ENCODE results near the gene MTIF2. TPM values are rescaled to one million over a fixed set of nuclear protein-coding genes. Genes with fewer than 3 reads are reported as not detected.
"Not testable (repeated sequence)": the region's sequence is repeated elsewhere in the genome, so short reads cannot be mapped to it uniquely, and the experiment has no call there.

Gene MTIF2
- total RNA-seq, 8 experiments from 2014 or later: 25.6 to 65.4 (median 30.7) TPM

- no peak overlapping the region for H3K4me3 ChIP-seq
- H3K27ac ChIP-seq: no peak overlapping the region
- WGBS, 10 experiments: 77 to 100% (median 93%) methylated on average over 1 to 3 of the region's 3 CpGs; no CpG with 5 or more reads in 1 of the 10 experiments
- in situ Hi-C loops (cut with MboI; ENCODE audit: low pct_unique_long_range_greater_than_20kb in 2 of 9, low sequenced_read_pairs in 9 of 9, unreplicated experiment in 9 of 9): no loop called here
- peaks cover 12% of the 10 kb centered on the region in 2 donors for H3K4me1 ChIP-seq (replicated peaks in 1 of 2)
- no peak for ATAC-seq (replicated peaks in 6 of 8)
These were observed 33.1 kb downstream of the MTIF2 start for GRCh38 chr2:55235724-55236538.

- WGBS, 10 experiments: 33 to 100% (median 82%) methylated on average over 1 to 6 of the region's 7 CpGs; no CpG with 5 or more reads in 1 of the 10 experiments
- ATAC-seq (replicated peaks in 6 of 8): no peak
- Histone ChIP-seq H3K4me3 (peak overlapping the region; percentile 57 to 92 (median 77)), H3K27ac (no peak overlapping the region), H3K4me1 (replicated peaks in 1 of 2) (peaks cover 12% of the 10 kb centered on the region in 2 donors)
- in situ Hi-C loops (cut with MboI; ENCODE audit: low pct_unique_long_range_greater_than_20kb in 2 of 9, low sequenced_read_pairs in 9 of 9, unreplicated experiment in 9 of 9): no loop called here
These were observed 35.4 kb downstream of the MTIF2 start for GRCh38 chr2:55233658-55233940.

- ATAC-seq (replicated peaks in 6 of 8): peak in 2 of 8 experiments; percentile 8 to 9
- 4 to 17% (median 6%) methylated on average over 3 to 21 of the region's 33 CpGs; no CpG with 5 or more reads in 1 of the 10 experiments for WGBS, 10 experiments
- Histone ChIP-seq H3K27ac (peak overlapping the region; percentile 98), H3K4me3 (peak overlapping the region; percentile 57 to 92 (median 77)), H3K4me1 (replicated peaks in 1 of 2) (peaks cover 12% of the 10 kb centered on the region in 2 donors)
- in situ Hi-C loops (cut with MboI; ENCODE audit: low pct_unique_long_range_greater_than_20kb in 2 of 9, low sequenced_read_pairs in 9 of 9, unreplicated experiment in 9 of 9): no loop called here
These were observed 36.0 kb downstream of the MTIF2 start for GRCh38 chr2:55232863-55233657.

GRCh38 chr2:55232084-55232862 is 36.8 kb downstream of the MTIF2 start, which contains the start of the genes CLHC1 and RPS27A:
CLHC1 (minus strand) TSS chr2:55232293; CDS start chr2:55222411, 9,882 bp downstream.
RPS27A (plus strand) TSS chr2:55232688; CDS start chr2:55232825, 137 bp downstream.
- in situ Hi-C loops (cut with MboI; ENCODE audit: low pct_unique_long_range_greater_than_20kb in 2 of 9, low sequenced_read_pairs in 9 of 9, unreplicated experiment in 9 of 9): no loop called here
- Histone ChIP-seq H3K4me1 (replicated peaks in 1 of 2) (peaks cover 12% of the 10 kb centered on the region in 2 donors), H3K27ac (peak within 1 kb of the TSS; percentile 98), H3K4me3 (peak within 1 kb of the TSS; percentile 57 to 92 (median 77))
- ATAC-seq (replicated peaks in 6 of 8): peak; percentile 87 to 98 (median 97)
- 0 to 2% (median 0%) methylated on average over 1 to 25 of the region's 37 CpGs; no CpG with 5 or more reads in 1 of the 10 experiments for WGBS, 10 experiments

- WGBS, 10 experiments: 0 to 30% (median 8%) methylated on average over 1 to 10 of the region's 13 CpGs
- peak in 4 of 8 experiments; percentile 15 to 45 (median 23) for ATAC-seq (replicated peaks in 6 of 8)
- H3K27ac ChIP-seq: peak overlapping the region; percentile 98
- H3K4me1 ChIP-seq (replicated peaks in 1 of 2): peaks cover 12% of the 10 kb centered on the region in 2 donors
- H3K4me3 ChIP-seq: peak overlapping the region; percentile 57 to 92 (median 77)
- in situ Hi-C loops (cut with MboI; ENCODE audit: low pct_unique_long_range_greater_than_20kb in 2 of 9, low sequenced_read_pairs in 9 of 9, unreplicated experiment in 9 of 9): no loop called here
These were observed 37.4 kb downstream of the MTIF2 start for GRCh38 chr2:55231546-55232083.

- no peak overlapping the region for H3K27ac ChIP-seq
- peaks cover 12% of the 10 kb centered on the region in 2 donors for H3K4me1 ChIP-seq (replicated peaks in 1 of 2)
- WGBS, 10 experiments: 80 to 100% (median 95%) methylated on average over 1 to 3 of the region's 3 CpGs; no CpG with 5 or more reads in 4 of the 10 experiments
- H3K4me3 ChIP-seq: no peak overlapping the region
- ATAC-seq (replicated peaks in 6 of 8): no peak
- in situ Hi-C loops (cut with MboI; ENCODE audit: low pct_unique_long_range_greater_than_20kb in 2 of 9, low sequenced_read_pairs in 9 of 9, unreplicated experiment in 9 of 9): no loop called here
These were observed 38.5 kb downstream of the MTIF2 start for GRCh38 chr2:55230551-55230950.

GRCh38 chr2:55229221-55229620 is 39.8 kb downstream of the MTIF2 start:
- ATAC-seq (replicated peaks in 6 of 8): no peak
- no peak overlapping the region for H3K4me3 ChIP-seq
- 58 to 100% (median 83%) methylated on average over 1 to 2 of the region's 2 CpGs; no CpG with 5 or more reads in 1 of the 10 experiments for WGBS, 10 experiments
- in situ Hi-C loops (cut with MboI; ENCODE audit: low pct_unique_long_range_greater_than_20kb in 2 of 9, low sequenced_read_pairs in 9 of 9, unreplicated experiment in 9 of 9): no loop called here
- H3K4me1 ChIP-seq (replicated peaks in 1 of 2): peaks cover 12% of the 10 kb centered on the region in 2 donors
- H3K27ac ChIP-seq: no peak overlapping the region

GRCh38 chr2:55228226-55228563 is 40.8 kb downstream of the MTIF2 start:
- H3K4me3 ChIP-seq: no peak overlapping the region
- peaks cover 3 to 4% of the 10 kb centered on the region in 2 donors for H3K4me1 ChIP-seq (replicated peaks in 1 of 2)
- H3K27ac ChIP-seq: no peak overlapping the region
- in situ Hi-C loops (cut with MboI; ENCODE audit: low pct_unique_long_range_greater_than_20kb in 2 of 9, low sequenced_read_pairs in 9 of 9, unreplicated experiment in 9 of 9): no loop called here
- ATAC-seq (replicated peaks in 6 of 8): no peak

- H3K27ac ChIP-seq; in situ Hi-C loops (cut with MboI; ENCODE audit: low pct_unique_long_range_greater_than_20kb in 2 of 9, low sequenced_read_pairs in 9 of 9, unreplicated experiment in 9 of 9); H3K4me1 ChIP-seq (replicated peaks in 1 of 2); H3K4me3 ChIP-seq; ATAC-seq (replicated peaks in 6 of 8): not testable (repeated sequence)
- 35 to 100% (median 90%) methylated on average over 1 to 7 of the region's 7 CpGs; no CpG with 5 or more reads in 1 of the 10 experiments for WGBS, 10 experiments
These were observed 41.4 kb downstream of the MTIF2 start for GRCh38 chr2:55227437-55228225.

GRCh38 chr2:55225481-55226020 is 43.5 kb downstream of the MTIF2 start:
- in situ Hi-C loops (cut with MboI; ENCODE audit: low pct_unique_long_range_greater_than_20kb in 2 of 9, low sequenced_read_pairs in 9 of 9, unreplicated experiment in 9 of 9): no loop called here
- Histone ChIP-seq H3K4me3 (no peak overlapping the region), H3K4me1 (replicated peaks in 1 of 2) (no peaks in the 10 kb centered on the region), H3K27ac (no peak overlapping the region)
- WGBS, 10 experiments: 60 to 100% (median 78%) methylated on average over 2 to 13 of the region's 19 CpGs; no CpG with 5 or more reads in 2 of the 10 experiments
- ATAC-seq (replicated peaks in 6 of 8): no peak

- in situ Hi-C loops (cut with MboI; ENCODE audit: low pct_unique_long_range_greater_than_20kb in 2 of 9, low sequenced_read_pairs in 9 of 9, unreplicated experiment in 9 of 9): no loop called here
- no peak for ATAC-seq (replicated peaks in 6 of 8)
- WGBS, 10 experiments: 40 to 92% (median 82%) methylated on average over 1 to 8 of the region's 19 CpGs; no CpG with 5 or more reads in 2 of the 10 experiments
- no peak overlapping the region for H3K27ac ChIP-seq
- H3K4me1 ChIP-seq (replicated peaks in 1 of 2): no peaks in the 10 kb centered on the region
- no peak overlapping the region for H3K4me3 ChIP-seq
These were observed 44.2 kb downstream of the MTIF2 start for GRCh38 chr2:55224761-55225261.
